IPS-NIHi7 (cell line): ENCODE results near the gene PTPN1.
"Not testable (repeated sequence)": the region's sequence is repeated elsewhere in the genome, so short reads cannot be mapped to it uniquely, and the experiment has no call there.

ENCODE experiments used
- DNase-seq: peaks from one replicate; pipeline ENCODE4 v3.0.0; 2012; ENCODE audit warnings: mixed read lengths; ENCODE audit errors: extremely low spot score

Gene PTPN1

DNA sequence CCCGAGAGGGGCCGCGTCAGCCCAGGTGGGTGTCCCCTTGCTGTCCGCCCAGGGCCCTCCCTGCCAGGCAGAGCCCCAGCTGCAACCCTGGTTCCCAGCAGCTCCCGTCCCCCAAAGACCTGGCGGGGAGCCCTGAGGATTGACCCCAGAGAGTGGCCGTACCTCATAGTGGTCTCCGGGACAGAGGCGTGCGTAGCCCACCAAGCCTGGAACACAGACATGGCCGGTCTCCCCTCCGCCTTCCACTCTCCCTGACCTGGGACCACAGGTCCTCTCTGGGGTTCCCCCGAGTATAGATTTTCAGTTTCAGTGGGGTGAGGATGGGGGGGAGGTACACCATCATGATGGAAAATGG, 98.5 kb downstream of the PTPN1 start:
- DNase-seq = no peak

DNA sequence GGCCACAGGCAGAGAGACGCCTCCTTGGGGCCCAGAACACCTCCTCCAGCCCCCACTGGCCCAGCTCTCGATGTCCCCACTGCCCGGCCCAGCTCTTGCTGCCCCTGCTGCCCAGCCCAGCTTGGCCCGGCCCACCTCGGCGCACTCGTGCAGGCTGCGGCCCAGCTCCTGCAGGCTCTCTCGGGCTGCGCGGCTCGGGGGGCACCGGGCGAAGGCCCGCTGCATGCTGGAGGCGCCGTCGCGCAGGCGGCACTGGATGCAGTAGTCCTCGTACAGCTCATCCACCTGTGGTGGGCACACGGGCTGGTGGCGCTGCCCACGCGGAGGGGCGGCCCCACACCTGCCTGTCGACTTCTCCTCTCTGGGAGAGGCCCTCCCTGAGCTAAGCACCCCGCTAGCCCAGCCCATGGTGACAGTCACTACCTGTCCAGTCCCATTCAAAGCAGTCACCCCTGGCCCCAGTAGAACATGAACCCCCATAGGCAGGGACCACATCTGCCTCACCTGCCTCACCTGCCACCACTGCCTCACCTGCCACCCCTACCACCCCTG, 99.3 kb downstream of the PTPN1 start:
- DNase-seq = no peak

DNA sequence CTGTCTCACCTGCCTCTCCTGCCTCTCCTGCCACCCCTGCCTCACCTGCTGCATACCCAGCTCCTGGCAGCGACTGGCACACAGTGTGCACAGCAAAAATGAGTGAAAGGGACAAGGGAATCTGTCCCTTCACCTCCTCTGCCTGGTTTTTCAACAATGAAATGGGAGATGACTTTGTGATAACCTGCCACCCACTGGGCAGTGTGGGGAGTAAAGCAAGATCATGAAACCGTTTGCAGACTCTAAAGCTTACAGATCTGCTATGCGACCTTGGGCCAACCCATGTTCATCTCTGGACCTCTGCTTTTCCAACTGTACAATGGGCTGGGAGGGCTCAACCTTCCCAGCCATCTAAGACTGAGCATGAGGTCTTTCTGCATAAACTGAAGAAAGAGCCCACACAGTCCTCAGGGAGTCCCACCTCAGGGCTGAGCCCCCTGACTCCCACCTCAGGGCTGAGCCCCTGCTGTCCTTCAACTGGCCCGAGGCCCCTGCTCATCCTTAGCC, 100.1 kb downstream of the PTPN1 start:
- no peak for DNase-seq

DNA sequence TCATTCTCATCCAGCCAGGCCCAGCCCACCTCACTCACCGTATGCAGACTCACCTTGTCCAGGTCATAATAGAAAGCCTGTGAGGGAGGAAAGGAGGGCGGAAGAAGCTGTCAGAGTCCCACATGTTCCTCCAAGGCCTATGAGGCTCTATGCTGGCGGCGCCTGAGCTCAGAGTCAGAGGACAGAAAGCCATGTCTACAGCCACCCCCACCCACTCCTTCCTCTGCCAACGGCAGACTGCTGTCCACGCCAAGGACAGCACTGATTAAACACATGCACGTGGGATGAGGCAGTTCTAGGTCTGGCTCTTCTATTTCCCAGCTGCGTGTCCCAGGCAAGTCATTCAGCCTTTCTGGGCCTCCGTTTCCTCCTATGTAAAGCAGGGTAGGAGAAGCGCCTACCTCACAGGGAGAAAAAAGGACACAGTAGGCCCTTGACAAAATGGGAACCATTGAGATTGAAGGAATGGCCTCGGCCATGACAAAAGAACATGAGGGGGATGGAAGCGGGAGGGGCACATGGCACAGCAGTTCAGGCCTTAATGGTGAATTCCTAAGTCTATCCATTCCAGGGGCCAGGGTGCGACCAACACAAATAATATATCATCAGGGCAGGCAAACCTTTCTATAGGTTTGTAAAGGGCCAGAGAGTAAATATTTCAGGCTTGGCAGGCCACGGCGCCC, 101.1 kb downstream of the PTPN1 start:
- DNase-seq = no peak

DNA sequence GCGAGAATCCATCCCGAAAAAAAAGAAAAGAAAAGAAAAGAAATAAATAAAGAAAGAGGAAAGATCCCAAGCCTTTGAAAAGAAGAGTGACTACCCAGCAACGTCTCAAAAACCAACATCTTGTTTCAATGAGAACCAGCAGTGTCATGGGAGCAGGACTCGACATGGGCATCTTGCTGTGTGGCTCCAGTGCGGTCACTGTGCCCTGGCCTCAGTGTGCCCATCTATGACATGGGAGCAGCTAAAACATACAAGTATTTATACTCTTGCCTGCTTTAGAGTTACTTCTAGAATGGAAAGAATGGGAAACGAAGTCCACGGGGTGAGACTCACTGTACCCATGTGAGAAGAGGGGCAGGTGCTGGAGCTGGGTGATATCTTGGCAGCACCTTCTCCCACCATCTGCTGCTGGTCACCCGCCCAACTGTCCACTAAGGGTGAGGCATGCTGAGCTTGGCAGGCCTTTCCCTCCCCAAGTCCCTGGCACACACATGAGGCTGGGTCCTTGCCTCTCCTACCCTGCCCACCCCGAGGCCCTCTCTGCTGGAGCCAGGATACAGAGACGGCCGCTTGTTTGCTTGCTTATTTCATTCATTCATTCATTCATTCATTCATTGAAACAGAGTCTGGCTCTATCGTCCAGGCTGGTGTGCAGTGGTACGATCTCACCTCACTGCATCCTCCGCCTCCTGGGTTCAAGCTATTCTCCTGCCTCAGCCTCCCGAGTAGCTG, 103.4 kb downstream of the PTPN1 start:
- DNase-seq = no peak

DNA sequence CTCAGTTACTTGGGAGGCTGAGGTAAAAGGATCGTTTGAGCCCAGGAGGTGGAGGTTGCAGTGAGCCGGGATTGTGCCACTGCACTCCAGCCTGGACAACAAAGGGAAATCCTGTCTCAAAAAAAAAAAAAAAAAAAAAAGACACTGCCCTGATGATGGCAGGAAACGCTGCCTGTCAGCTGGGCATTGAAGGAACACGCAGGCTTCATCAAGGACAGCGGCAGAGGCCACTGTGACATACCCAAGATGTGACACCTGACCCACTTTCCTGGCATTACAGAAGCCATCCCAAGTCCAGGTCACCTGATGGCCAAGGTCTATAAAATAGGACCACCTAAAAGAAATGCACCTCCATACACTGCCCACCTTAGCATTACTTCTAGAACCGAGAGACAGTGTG, 105.2 kb downstream of the PTPN1 start:
- DNase-seq = no peak

DNA sequence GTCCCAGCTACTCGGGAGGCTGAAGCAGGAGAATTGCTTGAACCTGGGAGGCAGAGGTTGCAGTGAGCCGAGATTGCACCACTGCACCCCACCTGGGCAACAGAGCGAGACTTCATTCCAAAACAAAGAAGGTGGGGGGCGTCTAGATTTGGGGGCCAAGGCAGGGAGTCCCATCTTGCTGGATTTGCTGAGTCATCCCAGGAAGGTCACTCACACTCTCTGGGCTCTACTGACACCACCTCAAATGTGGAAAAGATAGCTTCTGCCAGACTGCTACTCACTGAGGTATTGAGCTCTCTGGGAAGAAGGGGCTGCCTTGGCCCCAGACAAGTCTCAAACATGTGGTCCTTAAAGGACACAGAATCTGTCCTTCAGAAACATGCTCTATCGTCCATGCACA, 106.8 kb downstream of the PTPN1 start:
- no peak for DNase-seq

DNA sequence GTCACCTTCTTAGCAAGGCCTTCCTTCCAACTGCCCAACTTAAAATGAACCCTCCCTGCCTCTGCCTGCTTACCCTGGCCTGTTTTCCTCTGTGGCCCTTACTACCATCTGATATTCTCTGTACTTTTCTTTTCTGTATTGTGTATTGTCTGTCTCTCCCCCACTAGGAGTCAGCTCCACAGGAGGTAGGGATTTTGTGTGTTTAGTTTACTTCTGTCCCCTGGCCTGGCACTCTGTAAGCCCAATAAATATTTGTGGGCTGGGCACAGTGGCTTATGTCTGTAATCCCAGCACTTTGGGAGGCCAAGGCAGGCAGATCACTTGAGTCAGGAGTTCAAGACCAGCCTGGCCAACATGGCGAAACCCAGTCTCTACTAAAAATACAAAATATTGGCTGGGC, 108.4 kb downstream of the PTPN1 start:
- DNase-seq = no peak

DNA sequence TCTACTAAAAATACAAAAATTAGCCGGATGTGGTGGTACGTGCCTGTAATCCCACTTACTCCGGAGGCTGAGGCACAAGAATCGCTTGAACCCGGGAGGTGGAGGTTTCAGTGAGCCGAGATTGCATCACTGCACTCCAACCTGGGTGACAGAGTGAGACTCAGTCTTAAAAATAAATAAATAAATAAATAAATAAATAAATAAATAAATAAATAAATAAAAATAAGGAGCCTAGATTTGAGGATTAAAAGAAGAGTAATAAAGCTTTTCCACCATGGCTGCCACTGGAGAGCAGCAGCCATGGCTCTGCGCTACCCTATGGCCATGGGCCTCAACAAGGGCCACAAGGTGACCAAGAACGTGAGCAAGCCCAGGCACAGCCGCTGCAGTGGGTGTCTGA, 110.3 kb downstream of the PTPN1 start:
- not testable (repeated sequence) for DNase-seq

DNA sequence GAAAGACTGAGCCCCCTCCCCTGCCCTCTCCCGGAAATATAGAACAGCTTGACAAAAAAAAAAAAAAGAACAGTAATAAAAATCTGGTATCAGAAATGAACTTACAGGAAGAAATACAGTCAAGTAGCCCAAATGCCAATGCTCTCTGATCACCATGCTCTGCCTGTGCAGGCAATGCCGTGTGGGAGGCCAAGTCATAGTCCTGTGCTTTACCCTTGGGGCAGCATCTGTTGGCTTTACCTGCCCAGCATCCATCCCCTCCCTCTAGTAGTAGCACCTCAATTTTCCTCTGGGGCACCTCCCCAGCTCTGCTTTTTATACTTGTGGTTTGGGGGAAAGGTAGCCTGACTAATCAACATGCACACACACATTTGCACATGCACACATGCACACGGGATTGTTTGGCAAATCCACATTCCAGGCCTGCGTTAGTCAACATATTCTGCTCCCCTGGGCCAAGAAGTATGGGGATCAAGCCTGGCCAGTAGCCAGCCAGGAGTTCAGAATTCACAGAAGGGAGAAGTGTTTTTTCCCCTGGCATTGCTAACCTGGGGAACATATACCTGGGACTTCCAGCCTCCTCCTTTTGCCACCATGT, 111.0 kb downstream of the PTPN1 start:
- no peak for DNase-seq

DNA sequence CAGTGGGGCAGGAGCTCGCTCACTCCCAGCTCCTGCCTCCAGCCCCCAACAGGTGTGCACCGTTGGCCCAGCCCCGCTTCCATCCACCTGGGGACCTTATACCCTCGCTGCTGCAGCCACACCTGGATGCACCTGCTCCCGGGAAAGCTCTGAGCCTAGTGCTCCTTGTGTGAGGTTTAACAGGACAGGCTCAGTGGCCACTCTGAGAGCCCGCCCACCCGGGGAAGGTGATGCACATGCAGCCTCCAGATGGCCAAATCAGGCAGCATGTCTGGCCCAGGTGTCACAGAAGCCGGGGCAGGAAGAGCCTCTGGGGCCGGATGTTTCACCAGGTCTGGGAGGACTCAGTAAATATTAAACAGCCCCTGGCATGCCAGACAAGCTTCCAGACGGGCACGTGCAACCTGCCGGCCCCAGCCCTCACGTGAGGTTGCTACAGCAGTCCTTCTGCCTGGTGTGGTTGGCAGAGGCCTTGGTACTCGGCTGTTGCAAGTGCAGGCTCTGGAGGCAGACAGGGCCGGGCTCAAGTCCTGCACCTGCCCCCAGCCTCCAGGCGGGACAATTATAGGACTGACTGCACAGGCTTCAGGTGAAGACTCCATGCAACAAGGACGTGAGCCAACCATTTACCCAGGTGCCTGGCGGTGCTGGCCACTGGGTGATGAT, 114.3 kb downstream of the PTPN1 start:
- no peak for DNase-seq

DNA sequence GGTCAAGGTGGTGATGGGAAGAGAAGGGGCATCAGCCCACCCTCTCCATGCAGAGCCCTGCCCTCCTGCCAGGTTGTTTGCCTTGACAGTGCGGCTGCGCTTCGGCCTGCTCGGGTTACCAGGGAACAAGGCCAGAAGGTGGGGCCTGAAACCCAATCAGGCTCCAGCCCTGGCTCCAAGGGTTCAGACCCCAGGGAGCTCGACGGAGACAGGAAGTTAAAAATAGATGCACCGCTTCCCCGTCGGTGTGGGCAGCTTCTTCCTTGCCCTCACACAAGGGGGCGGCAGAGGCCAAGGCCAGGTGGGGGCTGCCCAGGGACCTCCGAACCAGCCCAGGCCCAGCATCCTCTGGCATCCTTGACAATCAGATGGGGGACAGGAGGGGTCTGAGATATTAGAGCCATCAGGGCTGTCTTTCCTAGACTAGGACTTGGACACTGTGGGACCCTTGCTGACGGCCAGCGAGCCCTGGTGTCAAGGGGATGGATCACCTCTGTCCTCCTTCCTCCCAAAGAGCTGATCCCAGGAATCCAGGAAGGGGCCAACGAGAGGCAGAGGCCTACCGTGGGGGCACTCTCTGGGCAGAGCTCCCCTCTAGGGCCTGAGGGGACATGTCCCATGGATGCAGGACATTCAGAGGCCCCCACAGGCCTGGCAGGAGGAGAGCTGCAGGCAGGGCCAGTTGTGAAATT, 115.9 kb downstream of the PTPN1 start:
- peak; percentile 91 for DNase-seq

DNA sequence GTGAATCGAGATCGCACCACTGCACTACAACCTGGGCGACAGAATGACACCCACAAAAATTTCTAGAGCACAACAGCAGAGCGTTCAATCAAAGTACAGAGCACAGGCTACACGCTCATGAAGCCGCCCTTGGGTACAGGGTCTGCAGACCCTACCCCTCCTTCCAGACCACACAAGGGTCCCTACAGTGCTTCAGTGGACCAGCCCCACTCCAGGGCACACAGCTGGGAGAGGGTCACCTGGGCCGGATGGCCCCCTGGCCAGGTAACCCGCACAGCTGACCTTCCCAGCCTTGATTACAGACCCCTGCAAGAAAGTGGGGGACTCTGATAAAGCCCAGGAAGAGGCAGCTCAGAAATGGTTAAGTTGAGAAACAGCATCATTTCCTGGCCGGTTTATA, 117.6 kb downstream of the PTPN1 start:
- no peak for DNase-seq

DNA sequence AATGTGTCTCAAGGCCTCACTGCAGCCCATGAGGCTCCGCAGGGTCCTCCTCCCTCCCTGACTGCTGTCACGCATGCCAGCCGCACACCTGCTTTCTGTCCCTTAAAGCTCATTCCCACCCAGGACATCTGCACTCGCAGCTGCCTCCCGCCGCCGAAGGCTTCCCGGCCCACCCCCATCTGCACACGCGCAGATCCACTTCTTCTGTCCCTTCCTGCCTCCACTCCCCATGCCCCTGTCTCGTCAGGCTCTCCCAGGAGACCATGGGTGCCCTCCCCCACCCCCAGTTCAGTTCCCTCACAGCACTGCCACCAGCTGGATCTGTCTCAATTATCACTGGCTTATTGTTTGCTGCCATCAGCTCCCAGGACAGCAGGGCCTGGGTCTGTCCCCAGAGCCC, 118.1 kb downstream of the PTPN1 start:
- peak; percentile 7 for DNase-seq

DNA sequence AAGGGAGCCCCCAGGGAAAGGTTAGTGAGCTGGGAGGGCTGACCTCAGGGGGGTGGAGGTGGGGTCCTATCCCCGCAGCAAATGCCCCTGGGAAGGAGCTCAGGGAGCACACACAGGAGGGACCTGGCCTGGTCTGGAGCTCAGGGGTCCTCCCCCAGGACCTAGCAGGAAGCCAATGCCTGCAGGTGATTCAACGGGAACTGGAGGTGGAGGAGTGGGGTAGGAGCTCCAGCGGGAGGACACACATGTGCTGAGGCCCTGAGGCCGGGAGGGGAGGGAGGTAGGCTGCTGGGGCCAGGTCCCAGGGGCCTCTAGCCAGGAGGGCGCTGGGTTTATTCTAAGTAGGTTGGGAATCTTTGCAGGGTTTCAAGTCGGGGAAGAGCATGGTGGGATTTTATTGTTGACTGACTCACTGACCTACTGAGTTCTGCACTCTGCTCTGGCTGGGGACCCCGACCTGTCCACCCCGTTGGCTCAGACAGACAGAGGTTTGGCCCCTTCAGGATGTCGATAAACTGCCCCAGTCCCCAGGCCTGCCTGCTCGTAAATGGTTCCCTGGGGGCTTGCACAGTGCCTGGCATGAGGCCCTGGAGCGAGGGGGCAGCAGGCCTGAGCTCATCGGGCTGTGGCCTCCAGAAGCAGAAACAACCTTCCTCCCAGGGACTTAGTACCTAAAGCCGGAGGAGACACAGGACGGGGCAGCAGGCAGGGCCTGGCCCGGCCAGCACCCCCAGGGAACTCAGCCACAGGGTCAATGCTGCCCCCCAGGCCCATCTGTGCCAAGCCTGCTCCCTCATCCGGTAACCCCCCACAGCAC, 118.9 kb downstream of the PTPN1 start:
- DNase-seq = peak; percentile 16

DNA sequence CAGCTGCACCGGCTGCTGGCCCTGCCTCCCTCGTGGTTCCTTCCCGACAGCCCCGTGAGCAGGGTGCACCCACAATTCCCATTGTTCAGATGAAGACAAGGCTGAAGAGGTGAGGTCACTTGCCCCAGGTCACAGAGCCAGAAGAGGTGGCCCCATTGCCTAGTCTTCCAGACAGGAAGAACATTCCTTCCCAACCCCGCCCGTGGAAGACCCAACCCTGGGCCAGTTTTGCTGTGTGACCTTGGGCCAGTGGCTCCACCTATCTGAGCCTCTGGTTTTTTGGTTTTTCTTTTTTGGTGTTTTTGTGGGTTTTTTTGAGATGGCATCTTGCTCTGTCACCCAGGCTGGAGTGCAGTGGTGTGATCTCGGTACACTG, 119.5 kb downstream of the PTPN1 start:
- no peak for DNase-seq

DNA sequence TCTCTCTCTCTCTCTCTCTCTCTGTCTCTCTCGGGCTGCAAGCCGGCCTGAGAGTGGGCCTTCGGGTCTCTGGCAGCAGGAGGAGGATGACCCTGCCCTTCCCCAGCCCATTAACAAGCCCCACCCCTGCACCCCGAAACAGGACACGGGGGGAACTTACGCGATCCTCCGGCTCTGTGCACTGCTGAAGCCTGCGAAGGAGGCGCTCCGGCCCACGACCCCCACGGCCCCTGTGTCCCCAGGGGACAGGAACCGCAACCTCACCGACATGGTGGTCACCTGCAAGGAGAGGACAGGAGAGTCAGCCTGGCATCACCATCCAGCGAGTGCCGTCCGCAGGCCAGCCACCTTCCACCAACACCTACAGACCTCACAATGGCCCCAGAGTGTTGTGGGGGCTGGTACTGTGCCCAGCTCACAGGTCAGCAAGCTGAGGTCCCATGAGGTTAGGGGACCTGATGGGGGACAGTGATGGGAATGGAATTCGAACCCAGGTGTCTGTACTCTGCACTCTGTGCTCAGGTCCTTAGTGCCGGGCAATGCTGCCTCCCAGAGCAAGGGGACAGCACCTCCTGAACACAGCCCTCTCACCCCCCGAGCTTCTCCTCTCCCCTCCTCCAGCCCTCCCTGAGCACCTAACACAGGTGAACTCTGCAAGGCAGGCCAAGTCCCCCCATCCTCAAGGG, 120.5 kb downstream of the PTPN1 start:
- no peak for DNase-seq

DNA sequence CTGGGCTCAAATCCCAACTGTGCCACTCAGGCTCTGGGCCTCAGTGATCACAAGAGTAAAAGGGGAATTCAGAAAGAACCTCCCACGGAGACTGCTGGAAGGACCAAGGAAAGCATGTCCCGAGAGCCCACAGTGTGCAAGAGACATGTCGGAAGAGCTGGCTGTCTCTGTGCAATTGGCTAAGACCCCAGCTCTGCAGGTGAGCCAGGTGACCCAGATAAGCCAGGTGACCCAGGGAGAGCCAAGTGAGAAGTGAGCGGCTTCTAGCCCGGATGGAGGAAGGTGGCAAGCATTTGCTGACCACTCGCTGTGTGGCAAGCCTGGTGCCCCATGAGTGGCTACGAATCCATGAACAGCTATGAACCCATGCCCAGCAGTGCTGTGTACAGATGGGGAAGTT, 122.1 kb downstream of the PTPN1 start:
- no peak for DNase-seq

DNA sequence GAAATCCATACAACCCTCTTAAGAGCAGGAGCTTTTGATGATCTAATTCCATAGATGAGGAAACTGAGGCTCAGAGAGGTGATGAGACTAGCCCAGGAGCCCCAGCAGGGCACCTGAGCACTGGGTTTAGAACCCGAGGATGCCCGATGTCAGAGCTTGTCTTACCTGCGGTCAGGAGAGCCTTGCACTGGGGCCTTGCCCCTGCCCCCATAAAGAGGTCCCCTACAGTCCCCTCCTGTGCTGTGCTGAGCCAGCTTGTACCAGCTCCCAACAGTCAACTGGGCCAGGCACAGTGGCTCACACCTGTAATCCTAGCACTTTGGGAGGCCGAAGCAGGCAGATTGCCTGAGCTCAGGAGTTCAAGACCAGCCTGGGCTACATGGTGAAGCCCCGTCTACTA, 122.5 kb downstream of the PTPN1 start:
- no peak for DNase-seq

DNA sequence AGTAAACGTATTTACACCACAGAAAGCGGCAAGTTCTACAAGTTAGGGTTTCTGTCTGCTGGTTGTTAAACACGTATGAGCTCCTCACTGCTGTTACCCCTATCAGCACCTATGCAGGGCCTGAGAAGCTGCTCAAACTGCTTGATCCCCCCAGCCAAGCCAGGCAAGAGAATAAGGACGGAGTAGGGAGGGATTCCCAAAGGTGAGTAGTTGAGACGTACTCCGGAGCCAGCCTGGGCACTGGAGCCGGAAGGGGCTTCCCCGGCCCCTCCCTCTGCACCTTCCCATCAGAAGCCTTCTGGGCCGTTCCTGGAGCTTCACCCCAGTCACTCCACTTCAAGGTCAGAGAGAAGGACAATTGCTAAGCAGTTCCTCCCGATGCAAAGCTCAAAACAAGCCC, 123.2 kb downstream of the PTPN1 start:
- DNase-seq = peak; percentile 7
